Activated T-cell treated with anti-CD3 and anti-CD28 coated beads, Interleukin-2, amount 50 U/mL, for 4 hours (primary cell): Measurements from ENCODE around the gene FAM187B. TPM values are rescaled to one million over a fixed set of nuclear protein-coding genes. Genes with fewer than 3 reads are reported as not detected.
A peak's percentile ranks its signal among the peaks of the same experiment; 100 is the strongest.

Experiments used
- ATAC-seq, 2 donors: fragments of 200-7000 bp; cut with Tn5 transposase; one replicate each; pipeline ENCODE4 v1.10.0; 2021
- DNase-seq: peaks from one replicate; pipeline ENCODE4 v3.0.0-alpha.2; 2020
- H3K27me3 Mint-ChIP-seq: one replicate; pipeline ENCODE4 v1.8.0; 2021; ENCODE audit warnings: low read depth, mixed read lengths
- H3K36me3 Mint-ChIP-seq: one replicate; pipeline ENCODE4 v1.8.0; 2022; ENCODE audit warnings: mixed read lengths; ENCODE audit not compliant: insufficient read depth
- H3K4me1 Mint-ChIP-seq: one replicate; pipeline ENCODE4 v1.8.0; 2021; ENCODE audit warnings: low read depth, mixed read lengths
- H3K4me3 Mint-ChIP-seq: one replicate; pipeline ENCODE4 v1.8.0; 2021; ENCODE audit warnings: mild to moderate bottlenecking, moderate library complexity, mixed read lengths
- H3K9me3 Mint-ChIP-seq: one replicate; pipeline ENCODE4 v1.8.0; 2021; ENCODE audit warnings: mixed read lengths
- total RNA-seq, 3 donors: library from RNA; stranded (reverse); gene quantifications; one replicate each; pipeline ENCODE4 v1.2.1, GENCODE V29; 2021

The FAM187B gene
- not detected for total RNA-seq

DNA sequence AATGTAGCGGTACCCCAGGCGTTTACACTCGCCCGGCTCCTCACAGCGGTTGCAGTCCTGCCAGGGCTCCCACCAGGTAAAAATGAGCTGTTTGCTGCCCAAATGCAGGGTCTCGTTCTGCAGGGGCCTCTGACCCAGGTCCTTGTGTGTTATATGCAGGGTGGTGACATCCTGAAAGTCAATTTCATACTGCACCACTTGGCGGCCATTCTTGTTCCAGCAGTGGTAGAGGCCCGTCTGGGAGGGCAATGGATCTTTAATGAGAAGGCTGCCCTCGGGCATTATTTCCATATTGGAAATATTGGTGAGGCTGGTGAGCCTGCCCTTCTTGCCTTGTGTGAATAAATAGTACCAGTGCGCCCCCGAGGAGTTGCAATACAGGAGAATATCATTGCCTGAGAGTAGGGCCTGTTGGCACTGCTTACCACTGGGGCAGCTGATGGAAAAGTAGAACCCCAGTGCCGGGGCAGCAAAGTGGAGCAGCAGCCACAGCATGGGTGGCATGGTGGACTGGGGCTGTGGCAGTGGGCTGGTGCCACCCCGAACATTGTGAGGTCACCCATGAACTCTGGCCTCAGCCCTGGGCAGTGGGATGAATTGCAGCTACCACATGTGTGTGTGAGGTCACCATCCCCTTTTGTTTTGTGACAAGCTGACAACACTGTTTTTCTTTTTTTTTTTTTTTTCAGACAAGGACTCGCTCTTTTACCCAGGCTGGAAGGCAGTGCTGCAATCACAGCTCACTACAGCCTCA, at the start of gene FAM187B:
TSS of gene FAM187B (minus strand) at position 563 of the 754 bp plus-strand sequence. CDS start at position 504, 59 bp downstream.
- no peak within 1 kb of the TSS for H3K4me3 Mint-ChIP-seq
- H3K36me3 Mint-ChIP-seq, result no peaks in the 10 kb centered on the region
- ATAC-seq (no peak), DNase-seq (no peak)
- peaks cover 2% of the 10 kb centered on the region for H3K27me3 Mint-ChIP-seq
- H3K4me1 Mint-ChIP-seq, result peaks cover 9% of the 10 kb centered on the region
- H3K9me3 Mint-ChIP-seq, result no peaks in the 10 kb centered on the region

DNA sequence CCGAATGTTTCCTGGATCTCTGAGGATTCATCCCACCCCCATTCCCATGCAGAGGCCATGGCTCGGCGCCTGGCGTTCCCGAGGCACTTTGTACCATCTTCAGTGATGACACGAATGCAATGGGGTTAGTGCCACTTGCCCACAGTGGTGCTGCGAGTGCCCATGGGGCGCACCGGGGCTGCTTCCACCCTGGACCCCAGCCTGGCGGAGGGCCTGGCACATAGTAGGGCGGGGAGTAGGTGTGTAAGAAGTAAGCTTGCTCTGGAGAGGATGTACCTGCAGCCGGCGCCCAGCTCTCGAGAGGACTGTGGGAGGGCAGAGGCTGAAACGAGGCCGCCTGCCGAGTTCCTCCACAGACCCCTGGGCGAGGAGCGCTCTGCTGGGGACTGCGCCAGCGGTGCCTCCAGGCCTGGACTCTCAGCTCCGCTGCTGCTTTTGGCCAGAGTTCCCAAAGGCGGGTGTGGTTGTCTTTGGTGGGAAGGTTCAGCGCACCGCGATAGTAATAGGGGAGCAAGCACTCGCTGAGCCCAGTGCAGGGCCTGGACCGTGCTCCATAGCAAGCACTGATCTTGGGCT, 48.3 kb upstream of the FAM187B start:
- DNase-seq (no peak), ATAC-seq (no peak)
- Mint-ChIP-seq H3K36me3 (peaks cover 31% of the 10 kb centered on the region), H3K4me3 (no peak overlapping the region), H3K27me3 (no peaks in the 10 kb centered on the region), H3K9me3 (no peaks in the 10 kb centered on the region), H3K4me1 (peaks cover 4% of the 10 kb centered on the region)

- H3K36me3 Mint-ChIP-seq, result peaks cover 39% of the 10 kb centered on the region
- ATAC-seq, result no peak
These were observed 45.8 kb upstream of the FAM187B start for GRCh38 chr19:35274323-35274722.

DNA sequence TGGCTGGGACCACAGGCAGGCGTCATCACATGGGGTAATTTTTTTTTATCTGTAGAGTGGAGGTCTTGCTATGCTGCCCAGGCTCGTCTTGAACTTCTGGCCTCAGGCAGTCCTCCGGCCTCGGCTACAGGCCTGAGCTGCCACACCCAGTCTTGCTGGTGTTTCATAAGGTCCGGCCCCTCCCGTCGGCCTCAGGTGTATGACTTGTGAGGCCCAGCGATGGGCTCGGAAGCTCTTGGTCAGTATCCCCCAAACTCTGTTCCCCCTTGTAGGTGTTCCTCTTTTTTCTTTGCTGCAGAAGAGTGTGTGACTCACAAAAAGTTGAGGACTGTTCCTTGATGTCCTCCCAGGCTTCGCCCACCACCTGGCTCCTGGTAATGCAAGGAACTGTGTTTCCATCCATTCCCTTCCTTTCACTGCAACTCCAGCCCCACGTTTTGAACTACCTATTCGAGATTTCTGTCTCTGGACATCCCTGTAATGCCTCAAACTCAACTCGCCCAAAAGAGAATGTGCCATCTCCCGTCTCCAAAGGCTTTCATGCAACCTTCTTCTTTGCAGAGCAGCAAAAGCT, 45.2 kb upstream of the FAM187B start:
- Mint-ChIP-seq H3K4me3 (no peak overlapping the region), H3K36me3 (peaks cover 38% of the 10 kb centered on the region)

More at GRCh38 chr19:35274323-35274722, 45.8 kb upstream of the FAM187B start:
- H3K4me1 Mint-ChIP-seq, result peaks cover 13% of the 10 kb centered on the region
- DNase-seq, result no peak
- H3K27me3 Mint-ChIP-seq, result no peaks in the 10 kb centered on the region
- H3K9me3 Mint-ChIP-seq, result no peaks in the 10 kb centered on the region
- H3K4me3 Mint-ChIP-seq, result no peak overlapping the region

GRCh38 chr19:35272954-35273649, 44.6 kb upstream of the FAM187B start:
- ATAC-seq, result no peak
- H3K4me1 Mint-ChIP-seq, result peaks cover 13% of the 10 kb centered on the region
- no peak overlapping the region for H3K4me3 Mint-ChIP-seq
- H3K9me3 Mint-ChIP-seq, result no peaks in the 10 kb centered on the region
- peaks cover 38% of the 10 kb centered on the region for H3K36me3 Mint-ChIP-seq
- no peak for DNase-seq
- H3K27me3 Mint-ChIP-seq, result no peaks in the 10 kb centered on the region

More for the DNA sequence above, 45.2 kb upstream of the FAM187B start:
- no peaks in the 10 kb centered on the region for H3K27me3 Mint-ChIP-seq
- ATAC-seq, result no peak
- H3K9me3 Mint-ChIP-seq, result no peaks in the 10 kb centered on the region
- no peak for DNase-seq
- H3K4me1 Mint-ChIP-seq, result peaks cover 13% of the 10 kb centered on the region

DNA sequence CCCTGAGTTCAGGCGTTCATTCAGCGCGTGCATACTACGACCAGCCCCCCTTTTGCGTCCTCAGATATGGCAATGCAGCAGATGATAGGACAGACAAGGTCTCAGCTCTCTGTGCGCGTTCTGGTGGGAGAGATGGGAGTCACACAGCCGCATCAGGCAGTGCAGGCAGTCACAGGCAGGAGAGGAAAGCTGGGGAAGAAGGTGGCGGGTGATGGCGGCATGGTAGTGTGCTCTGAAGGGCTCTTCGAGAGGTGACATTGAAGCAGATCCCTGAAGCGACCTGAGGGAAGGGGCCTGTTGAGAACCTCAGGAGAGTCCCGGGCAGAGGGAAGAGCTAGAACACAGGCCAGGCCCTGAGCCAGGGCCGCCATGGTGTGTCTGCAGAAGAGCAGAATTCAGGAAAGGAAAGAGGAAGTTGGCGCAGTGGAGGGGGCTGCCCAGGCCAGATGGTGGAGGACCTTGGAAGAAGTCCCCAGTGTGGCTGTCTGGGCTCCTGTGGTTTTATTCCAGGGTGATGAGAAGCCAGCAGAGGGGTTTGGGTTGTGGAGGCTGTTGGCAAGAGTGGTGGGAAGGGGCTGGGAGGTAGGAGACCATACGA, 43.7 kb upstream of the FAM187B start:
- DNase-seq, result no peak
- Mint-ChIP-seq H3K36me3 (peaks cover 36% of the 10 kb centered on the region), H3K4me1 (peaks cover 13% of the 10 kb centered on the region), H3K9me3 (no peaks in the 10 kb centered on the region), H3K4me3 (no peak overlapping the region), H3K27me3 (no peaks in the 10 kb centered on the region)
- no peak for ATAC-seq

GRCh38 chr19:35271546-35271945, 43.0 kb upstream of the FAM187B start:
- H3K36me3 Mint-ChIP-seq, result peaks cover 33% of the 10 kb centered on the region
- peaks cover 14% of the 10 kb centered on the region for H3K4me1 Mint-ChIP-seq
- H3K9me3 Mint-ChIP-seq, result no peaks in the 10 kb centered on the region
- no peak for ATAC-seq
- no peaks in the 10 kb centered on the region for H3K27me3 Mint-ChIP-seq
- DNase-seq, result no peak
- peak overlapping the region; percentile 6 for H3K4me3 Mint-ChIP-seq

GRCh38 chr19:35270381-35270811, 41.9 kb upstream of the FAM187B start:
- no peak for DNase-seq
- Mint-ChIP-seq H3K4me1 (peaks cover 24% of the 10 kb centered on the region), H3K9me3 (no peaks in the 10 kb centered on the region), H3K4me3 (peak overlapping the region; percentile 67), H3K27me3 (no peaks in the 10 kb centered on the region), H3K36me3 (peaks cover 32% of the 10 kb centered on the region)
- no peak for ATAC-seq

DNA sequence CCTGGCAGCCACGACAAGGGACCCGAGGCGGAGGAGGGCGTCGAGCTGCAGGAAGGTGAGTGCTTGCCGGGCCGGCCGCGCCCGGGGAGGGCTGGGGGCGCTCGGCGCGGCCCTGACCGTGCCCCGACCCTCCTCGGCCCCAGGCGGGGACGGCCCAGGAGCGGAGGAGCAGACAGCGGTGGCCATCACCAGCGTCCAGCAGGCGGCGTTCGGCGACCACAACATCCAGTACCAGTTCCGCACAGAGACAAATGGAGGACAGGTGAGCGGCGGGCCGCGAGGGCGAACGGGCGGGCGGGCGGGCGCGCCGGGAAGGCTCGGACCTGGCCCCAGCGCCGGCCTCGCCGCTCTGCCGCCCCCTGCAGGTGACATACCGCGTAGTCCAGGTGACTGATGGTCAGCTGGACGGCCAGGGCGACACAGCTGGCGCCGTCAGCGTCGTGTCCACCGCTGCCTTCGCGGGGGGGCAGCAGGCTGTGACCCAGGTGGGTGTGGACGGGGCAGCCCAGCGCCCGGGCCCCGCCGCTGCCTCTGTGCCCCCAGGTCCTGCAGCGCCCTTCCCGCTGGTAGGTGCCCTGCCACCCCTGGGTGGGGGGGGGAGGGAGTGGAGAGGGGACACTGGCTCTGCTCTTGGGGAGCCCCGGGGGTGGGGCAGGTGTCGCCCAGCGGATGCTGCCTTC, 41.0 kb upstream of the FAM187B start:
- no peaks in the 10 kb centered on the region for H3K27me3 Mint-ChIP-seq
- no peaks in the 10 kb centered on the region for H3K9me3 Mint-ChIP-seq

GRCh38 chr19:35268536-35269437, 40.2 kb upstream of the FAM187B start, which contains the start of gene USF2:
USF2 (plus strand) TSS chr19:35268962; CDS start chr19:35269102, 140 bp downstream.
- H3K4me3 Mint-ChIP-seq, result peak within 1 kb of the TSS; percentile 89
- DNase-seq (peak; percentile 42), ATAC-seq (peak; percentile 41 to 46)
- H3K4me1 Mint-ChIP-seq, result peaks cover 32% of the 10 kb centered on the region
- no peaks in the 10 kb centered on the region for H3K27me3 Mint-ChIP-seq
- H3K36me3 Mint-ChIP-seq, result peaks cover 25% of the 10 kb centered on the region
- H3K9me3 Mint-ChIP-seq, result no peaks in the 10 kb centered on the region

More for the DNA sequence above, 41.0 kb upstream of the FAM187B start:
- H3K4me3 Mint-ChIP-seq, result peak overlapping the region; percentile 68
- H3K4me1 Mint-ChIP-seq, result peaks cover 28% of the 10 kb centered on the region
- ATAC-seq, result peak; percentile 59 to 65
- DNase-seq, result peak; percentile 71
- peaks cover 31% of the 10 kb centered on the region for H3K36me3 Mint-ChIP-seq

DNA sequence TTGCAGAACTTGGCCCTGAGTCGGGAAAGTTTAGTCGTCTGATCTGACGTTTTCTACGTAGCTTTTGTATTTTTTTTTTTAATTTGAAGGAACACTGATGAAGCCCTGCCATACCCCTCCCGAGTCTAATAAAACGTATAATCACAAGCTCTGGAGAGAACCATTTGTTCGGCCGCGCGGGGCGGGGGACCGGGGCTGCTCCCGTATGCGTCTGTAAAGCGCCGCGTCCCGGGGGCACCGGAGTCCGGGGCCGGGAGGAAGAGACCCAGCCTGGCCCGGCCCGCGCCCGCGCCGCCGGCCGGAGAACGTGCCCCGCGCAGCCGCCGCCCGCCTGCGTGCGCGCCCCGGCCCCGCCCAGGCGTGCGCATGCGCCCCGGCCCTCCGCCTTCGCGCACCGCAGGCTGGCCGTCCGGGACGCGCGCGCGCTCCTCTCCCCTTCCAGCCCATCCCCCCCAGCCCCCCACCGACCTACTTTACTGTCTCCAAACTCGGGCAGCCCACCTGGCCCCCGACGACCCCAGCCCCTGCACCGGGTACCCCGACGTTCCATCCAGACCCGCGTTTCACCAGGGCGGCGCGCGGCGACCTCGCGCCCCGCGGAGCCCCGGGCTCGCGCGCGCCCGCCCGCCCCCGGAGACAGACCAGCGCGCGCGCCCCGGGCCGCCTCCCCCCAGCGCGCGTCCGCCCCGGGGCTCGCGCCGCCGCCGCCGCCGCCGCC, 39.4 kb upstream of the FAM187B start:
- ATAC-seq, result peak; percentile 58 to 67
- Mint-ChIP-seq H3K9me3 (no peaks in the 10 kb centered on the region), H3K4me1 (peaks cover 32% of the 10 kb centered on the region), H3K4me3 (peak overlapping the region; percentile 89), H3K36me3 (peaks cover 19% of the 10 kb centered on the region), H3K27me3 (no peaks in the 10 kb centered on the region)
- DNase-seq, result peak; percentile 68

DNA sequence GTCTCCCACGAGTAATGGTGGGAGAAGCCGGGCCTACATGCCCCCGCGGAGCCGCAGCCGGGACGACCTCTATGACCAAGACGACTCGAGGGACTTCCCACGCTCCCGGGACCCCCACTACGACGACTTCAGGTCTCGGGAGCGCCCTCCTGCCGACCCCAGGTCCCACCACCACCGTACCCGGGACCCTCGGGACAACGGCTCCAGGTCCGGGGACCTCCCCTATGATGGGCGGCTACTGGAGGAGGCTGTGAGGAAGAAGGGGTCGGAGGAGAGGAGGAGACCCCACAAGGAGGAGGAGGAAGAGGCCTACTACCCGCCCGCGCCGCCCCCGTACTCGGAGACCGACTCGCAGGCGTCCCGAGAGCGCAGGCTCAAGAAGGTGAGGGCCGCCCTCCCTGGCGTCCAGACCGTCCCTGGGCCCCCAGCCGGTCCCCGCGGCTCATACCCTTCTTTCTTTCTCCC, 38.8 kb upstream of the FAM187B start:
- Mint-ChIP-seq H3K36me3 (peaks cover 18% of the 10 kb centered on the region), H3K4me1 (peaks cover 32% of the 10 kb centered on the region), H3K27me3 (no peaks in the 10 kb centered on the region), H3K4me3 (peak overlapping the region; percentile 89), H3K9me3 (no peaks in the 10 kb centered on the region)
- no peak for ATAC-seq
- DNase-seq, result peak; percentile 46
